GM12878 (cell line): ENCODE data around the gene AGPAT4. TPM values are rescaled to one million over a fixed set of nuclear protein-coding genes. Genes with fewer than 3 reads are reported as not detected.
A peak's percentile ranks its signal among the peaks of the same experiment; 100 is the strongest.

Experiments used
- BACH1 ChIP-seq: fragments of 450-650 bp; IDR thresholded peaks from 2 replicates; pipeline ENCODE4 v1.6.1; 2017; ENCODE audit warnings: mild to moderate bottlenecking, borderline replicate concordance
- CBX5 ChIP-seq: sonication (generic); IDR thresholded peaks from 2 replicates; pipeline ENCODE4 v1.6.1; 2016; ENCODE audit warnings: low read depth, moderate library complexity, mild to moderate bottlenecking, inconsistent platforms
- CHD4 ChIP-seq: fragments of 200-600 bp; sonication (generic); IDR thresholded peaks from 2 replicates; pipeline ENCODE4 v1.6.1; 2016; ENCODE audit warnings: mild to moderate bottlenecking
- CREB1 ChIP-seq: IDR thresholded peaks from 2 replicates; pipeline ENCODE4 v1.6.1; 2012; ENCODE audit warnings: low read depth, mild to moderate bottlenecking, inconsistent platforms
- JUNB ChIP-seq: IDR thresholded peaks from 2 replicates; pipeline ENCODE4 v1.6.1; 2016; ENCODE audit warnings: antibody characterized with exemption, mild to moderate bottlenecking
- JUND ChIP-seq: IDR thresholded peaks from 2 replicates; pipeline ENCODE4 v1.6.1; 2012; ENCODE audit warnings: low read depth, mild to moderate bottlenecking, low read length, improper control_type of control experiment, moderate library complexity
- MEF2B ChIP-seq: fragments of 450-650 bp; IDR thresholded peaks from 2 replicates; pipeline ENCODE4 v1.6.1; 2018; ENCODE audit warnings: mild to moderate bottlenecking, moderate library complexity; ENCODE audit not compliant: partially characterized antibody, poor library complexity, severe bottlenecking
- NFYB ChIP-seq: IDR thresholded peaks from 2 replicates; pipeline ENCODE4 v1.6.1; 2011; ENCODE audit warnings: low read depth, mild to moderate bottlenecking, low read length, improper control_type of control experiment, moderate library complexity; ENCODE audit not compliant: insufficient read depth
- NR2C2 ChIP-seq: IDR thresholded peaks from 2 replicates; pipeline ENCODE4 v1.6.1; 2011; ENCODE audit warnings: borderline replicate concordance, low read depth; ENCODE audit not compliant: control insufficient read depth, insufficient read length
- NRF1 ChIP-seq: conservative IDR thresholded peaks from 2 replicates; pipeline ENCODE4 v1.6.1; 2011; ENCODE audit warnings: mild to moderate bottlenecking, low read depth, low read length, improper control_type of control experiment
- POLR2AphosphoS2 ChIP-seq: IDR thresholded peaks from 2 replicates; pipeline ENCODE4 v1.6.1; 2011; ENCODE audit warnings: low read depth, mild to moderate bottlenecking, low read length, improper control_type of control experiment, moderate library complexity
- POLR2AphosphoS5 ChIP-seq: IDR thresholded peaks from 2 replicates; pipeline ENCODE4 v1.6.1; 2011; ENCODE audit warnings: mild to moderate bottlenecking, low read length, inconsistent platforms
- RAD51 ChIP-seq: fragments of 450-650 bp; IDR thresholded peaks from 2 replicates; pipeline ENCODE4 v1.6.1; 2016; ENCODE audit warnings: moderate library complexity, mild to moderate bottlenecking, inconsistent platforms
- RBBP5 ChIP-seq: fragments of 200-600 bp; sonication (generic); conservative IDR thresholded peaks from 2 replicates; pipeline ENCODE4 v1.6.1; 2016
- SMARCA5 ChIP-seq: fragments of 450-650 bp; IDR thresholded peaks from 2 replicates; pipeline ENCODE4 v1.6.1; 2017; ENCODE audit warnings: mild to moderate bottlenecking
- STAT1 ChIP-seq: fragments of 450-650 bp; conservative IDR thresholded peaks from 2 replicates; pipeline ENCODE4 v1.6.1; 2014; ENCODE audit warnings: antibody characterized with exemption, mild to moderate bottlenecking
- STAT3 ChIP-seq: IDR thresholded peaks from 2 replicates; pipeline ENCODE4 v1.6.1; 2011; ENCODE audit warnings: low read depth, low read length, improper control_type of control experiment
- ZNF207 ChIP-seq: fragments of 450-650 bp; IDR thresholded peaks from 2 replicates; pipeline ENCODE4 v1.6.1; 2014; ENCODE audit warnings: antibody characterized with exemption, mild to moderate bottlenecking, borderline replicate concordance
- ZNF24 ChIP-seq: fragments of 450-650 bp; IDR thresholded peaks from 2 replicates; pipeline ENCODE4 v1.6.1; 2017; ENCODE audit warnings: antibody characterized with exemption, mild to moderate bottlenecking
- ZNF622 ChIP-seq: fragments of 450-650 bp; IDR thresholded peaks from 2 replicates; pipeline ENCODE4 v1.6.1; 2017; ENCODE audit warnings: mild to moderate bottlenecking, inconsistent platforms
- ZSCAN29 ChIP-seq: fragments of 450-650 bp; IDR thresholded peaks from 2 replicates; pipeline ENCODE4 v1.6.1; 2017; ENCODE audit warnings: mild to moderate bottlenecking, moderate library complexity
- polyA plus RNA-seq, 11 experiments: library from polyadenylated mRNA; depleted of rRNA in 4 of 11; unstranded in 6 of 11; stranded (reverse) in 5 of 11; fragments of >200 nt; fragmentation: Nextera tagmentation in 4 of 11; fragmentation: Illumina TruSeq in 1 of 11; extraction: Ambion mirVana in 4 of 11; extraction: Trizol in 1 of 11; gene quantifications; 1 replicate in 1 of 11; 2 replicates in 10 of 11; pipeline versions ENCODE4 v1.2.1 to v1.2.3, GENCODE V29; 2011 to 2016; ENCODE audit warnings: inconsistent platforms in 2 of 11, missing spikeins in 2 of 11, low read depth in 1 of 11
- total RNA-seq, 4 experiments: library from RNA; depleted of rRNA in 3 of 4; stranded (reverse); fragments of >200 nt in 3 of 4; fragmentation: Illumina TruSeq in 1 of 4; extraction: Trizol in 1 of 4; gene quantifications; 2 replicates each; pipeline versions ENCODE4 v1.2.1 to v1.2.3, GENCODE V29; 2013 to 2021
- TF ChIP-seq, protein P1 (sequence below): fragments of 450-650 bp; IDR thresholded peaks from 2 replicates; pipeline ENCODE4 v1.6.1; 2017; ENCODE audit warnings: antibody characterized with exemption, mild to moderate bottlenecking, moderate library complexity
- TF ChIP-seq, protein P2 (sequence below): fragments of 450-650 bp; IDR thresholded peaks from 2 replicates; pipeline ENCODE4 v1.6.1; 2017; ENCODE audit warnings: mild to moderate bottlenecking
- TF ChIP-seq, protein P3 (sequence below): fragments of 450-650 bp; IDR thresholded peaks from 2 replicates; pipeline ENCODE4 v1.6.1; 2016; ENCODE audit warnings: mild to moderate bottlenecking
- TF ChIP-seq, protein P4 (sequence below): fragments of 450-650 bp; IDR thresholded peaks from 2 replicates; pipeline ENCODE4 v1.6.1; 2016; ENCODE audit warnings: mild to moderate bottlenecking
- TF ChIP-seq, protein P5 (sequence below): IDR thresholded peaks from 2 replicates; pipeline ENCODE4 v1.6.1; 2011; ENCODE audit warnings: borderline replicate concordance, low read depth, mild to moderate bottlenecking, moderate library complexity, mixed read lengths, low read length; ENCODE audit not compliant: insufficient read depth; ENCODE audit errors: extremely low read length

Gene AGPAT4
- total and polyA plus RNA-seq, 10 of the 15 experiments (the other 5 are each of a cell fraction or from before 2014, with no cell fraction given): 0.34 to 2.2 (median 1.3) TPM

DNA sequence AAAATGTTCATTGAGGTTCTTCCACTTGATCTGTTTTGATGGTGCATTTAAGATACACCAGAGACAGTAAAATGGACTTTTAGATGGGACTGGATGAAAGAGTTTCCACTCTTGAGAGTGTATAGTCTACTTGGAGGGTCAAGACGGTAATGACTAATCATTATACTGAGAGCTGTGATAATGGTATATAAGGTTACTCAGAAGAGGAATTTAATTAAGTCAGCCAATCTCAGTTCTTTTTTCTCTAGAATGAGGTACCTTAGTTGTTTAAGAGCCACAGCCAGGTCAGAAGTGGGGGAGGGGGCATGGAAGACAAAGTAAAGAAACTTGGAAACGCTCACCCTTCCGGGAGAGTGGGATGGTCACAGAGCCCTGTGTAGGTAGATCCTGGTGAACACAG is 158.4 kb downstream of the AGPAT4 start (continued):
- TF ChIP-seq, protein P1, sequence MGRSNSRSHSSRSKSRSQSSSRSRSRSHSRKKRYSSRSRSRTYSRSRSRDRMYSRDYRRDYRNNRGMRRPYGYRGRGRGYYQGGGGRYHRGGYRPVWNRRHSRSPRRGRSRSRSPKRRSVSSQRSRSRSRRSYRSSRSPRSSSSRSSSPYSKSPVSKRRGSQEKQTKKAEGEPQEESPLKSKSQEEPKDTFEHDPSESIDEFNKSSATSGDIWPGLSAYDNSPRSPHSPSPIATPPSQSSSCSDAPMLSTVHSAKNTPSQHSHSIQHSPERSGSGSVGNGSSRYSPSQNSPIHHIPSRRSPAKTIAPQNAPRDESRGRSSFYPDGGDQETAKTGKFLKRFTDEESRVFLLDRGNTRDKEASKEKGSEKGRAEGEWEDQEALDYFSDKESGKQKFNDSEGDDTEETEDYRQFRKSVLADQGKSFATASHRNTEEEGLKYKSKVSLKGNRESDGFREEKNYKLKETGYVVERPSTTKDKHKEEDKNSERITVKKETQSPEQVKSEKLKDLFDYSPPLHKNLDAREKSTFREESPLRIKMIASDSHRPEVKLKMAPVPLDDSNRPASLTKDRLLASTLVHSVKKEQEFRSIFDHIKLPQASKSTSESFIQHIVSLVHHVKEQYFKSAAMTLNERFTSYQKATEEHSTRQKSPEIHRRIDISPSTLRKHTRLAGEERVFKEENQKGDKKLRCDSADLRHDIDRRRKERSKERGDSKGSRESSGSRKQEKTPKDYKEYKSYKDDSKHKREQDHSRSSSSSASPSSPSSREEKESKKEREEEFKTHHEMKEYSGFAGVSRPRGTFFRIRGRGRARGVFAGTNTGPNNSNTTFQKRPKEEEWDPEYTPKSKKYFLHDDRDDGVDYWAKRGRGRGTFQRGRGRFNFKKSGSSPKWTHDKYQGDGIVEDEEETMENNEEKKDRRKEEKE: no peak
- no peak for TF ChIP-seq SMARCA5
- no peak for TF ChIP-seq RAD51
- no peak for TF ChIP-seq ZSCAN29
- TF ChIP-seq CBX5: no peak
- no peak for TF ChIP-seq ZNF24
- no peak for TF ChIP-seq POLR2AphosphoS5
- TF ChIP-seq POLR2AphosphoS2: no peak
- peak; percentile 80 for TF ChIP-seq JUNB
- no peak for TF ChIP-seq ZNF207
- no peak for TF ChIP-seq NR2C2
- TF ChIP-seq, protein P2, sequence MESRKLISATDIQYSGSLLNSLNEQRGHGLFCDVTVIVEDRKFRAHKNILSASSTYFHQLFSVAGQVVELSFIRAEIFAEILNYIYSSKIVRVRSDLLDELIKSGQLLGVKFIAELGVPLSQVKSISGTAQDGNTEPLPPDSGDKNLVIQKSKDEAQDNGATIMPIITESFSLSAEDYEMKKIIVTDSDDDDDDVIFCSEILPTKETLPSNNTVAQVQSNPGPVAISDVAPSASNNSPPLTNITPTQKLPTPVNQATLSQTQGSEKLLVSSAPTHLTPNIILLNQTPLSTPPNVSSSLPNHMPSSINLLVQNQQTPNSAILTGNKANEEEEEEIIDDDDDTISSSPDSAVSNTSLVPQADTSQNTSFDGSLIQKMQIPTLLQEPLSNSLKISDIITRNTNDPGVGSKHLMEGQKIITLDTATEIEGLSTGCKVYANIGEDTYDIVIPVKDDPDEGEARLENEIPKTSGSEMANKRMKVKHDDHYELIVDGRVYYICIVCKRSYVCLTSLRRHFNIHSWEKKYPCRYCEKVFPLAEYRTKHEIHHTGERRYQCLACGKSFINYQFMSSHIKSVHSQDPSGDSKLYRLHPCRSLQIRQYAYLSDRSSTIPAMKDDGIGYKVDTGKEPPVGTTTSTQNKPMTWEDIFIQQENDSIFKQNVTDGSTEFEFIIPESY: no peak
- TF ChIP-seq RBBP5: no peak
- TF ChIP-seq ZNF622: no peak
- TF ChIP-seq, protein P3, sequence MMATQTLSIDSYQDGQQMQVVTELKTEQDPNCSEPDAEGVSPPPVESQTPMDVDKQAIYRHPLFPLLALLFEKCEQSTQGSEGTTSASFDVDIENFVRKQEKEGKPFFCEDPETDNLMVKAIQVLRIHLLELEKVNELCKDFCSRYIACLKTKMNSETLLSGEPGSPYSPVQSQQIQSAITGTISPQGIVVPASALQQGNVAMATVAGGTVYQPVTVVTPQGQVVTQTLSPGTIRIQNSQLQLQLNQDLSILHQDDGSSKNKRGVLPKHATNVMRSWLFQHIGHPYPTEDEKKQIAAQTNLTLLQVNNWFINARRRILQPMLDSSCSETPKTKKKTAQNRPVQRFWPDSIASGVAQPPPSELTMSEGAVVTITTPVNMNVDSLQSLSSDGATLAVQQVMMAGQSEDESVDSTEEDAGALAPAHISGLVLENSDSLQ: no peak
- TF ChIP-seq STAT3: no peak
- no peak for TF ChIP-seq STAT1
- TF ChIP-seq, protein P4, sequence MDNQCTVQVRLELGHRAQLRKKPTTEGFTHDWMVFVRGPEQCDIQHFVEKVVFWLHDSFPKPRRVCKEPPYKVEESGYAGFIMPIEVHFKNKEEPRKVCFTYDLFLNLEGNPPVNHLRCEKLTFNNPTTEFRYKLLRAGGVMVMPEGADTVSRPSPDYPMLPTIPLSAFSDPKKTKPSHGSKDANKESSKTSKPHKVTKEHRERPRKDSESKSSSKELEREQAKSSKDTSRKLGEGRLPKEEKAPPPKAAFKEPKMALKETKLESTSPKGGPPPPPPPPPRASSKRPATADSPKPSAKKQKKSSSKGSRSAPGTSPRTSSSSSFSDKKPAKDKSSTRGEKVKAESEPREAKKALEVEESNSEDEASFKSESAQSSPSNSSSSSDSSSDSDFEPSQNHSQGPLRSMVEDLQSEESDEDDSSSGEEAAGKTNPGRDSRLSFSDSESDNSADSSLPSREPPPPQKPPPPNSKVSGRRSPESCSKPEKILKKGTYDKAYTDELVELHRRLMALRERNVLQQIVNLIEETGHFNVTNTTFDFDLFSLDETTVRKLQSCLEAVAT: no peak
- TF ChIP-seq, protein P5, sequence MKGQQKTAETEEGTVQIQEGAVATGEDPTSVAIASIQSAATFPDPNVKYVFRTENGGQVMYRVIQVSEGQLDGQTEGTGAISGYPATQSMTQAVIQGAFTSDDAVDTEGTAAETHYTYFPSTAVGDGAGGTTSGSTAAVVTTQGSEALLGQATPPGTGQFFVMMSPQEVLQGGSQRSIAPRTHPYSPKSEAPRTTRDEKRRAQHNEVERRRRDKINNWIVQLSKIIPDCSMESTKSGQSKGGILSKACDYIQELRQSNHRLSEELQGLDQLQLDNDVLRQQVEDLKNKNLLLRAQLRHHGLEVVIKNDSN: no peak
- no peak for TF ChIP-seq JUND
- TF ChIP-seq CREB1: no peak
- TF ChIP-seq BACH1: no peak
- no peak for TF ChIP-seq NFYB
- TF ChIP-seq NRF1: no peak
- TF ChIP-seq MEF2B: no peak
- no peak for TF ChIP-seq CHD4
